GM06990 (cell line): ENCODE data around the gene ELL3.
"Not testable (repeated sequence)": the region's sequence is repeated elsewhere in the genome, so short reads cannot be mapped to it uniquely, and the experiment has no call there.

Source experiments
- DNase-seq: peaks from one replicate; pipeline ENCODE4 v3.0.0-alpha.2; 2011; ENCODE audit not compliant: insufficient read length; ENCODE audit errors: extremely low read depth
- H3K27me3 ChIP-seq: replicated peaks from 2 replicates; pipeline ENCODE4 v1.6.0; 2011; ENCODE audit warnings: low read length; ENCODE audit not compliant: control insufficient read depth, insufficient read depth
- H3K36me3 ChIP-seq: 2 replicates; pipeline ENCODE4 v1.5.1; 2011; ENCODE audit warnings: low read length; ENCODE audit not compliant: control insufficient read depth, insufficient read depth
- H3K4me3 ChIP-seq: replicated peaks from 2 replicates; pipeline ENCODE4 v1.5.1; 2011; ENCODE audit warnings: low read depth, mild to moderate bottlenecking, control low read depth, low read length
- CTCF ChIP-seq: IDR thresholded peaks from 2 replicates; pipeline ENCODE4 v1.5.1; 2011; ENCODE audit warnings: low read length, control low read depth, mild to moderate bottlenecking, inconsistent platforms; ENCODE audit not compliant: insufficient read depth, poor library complexity, severe bottlenecking

ELL3 gene

DNA sequence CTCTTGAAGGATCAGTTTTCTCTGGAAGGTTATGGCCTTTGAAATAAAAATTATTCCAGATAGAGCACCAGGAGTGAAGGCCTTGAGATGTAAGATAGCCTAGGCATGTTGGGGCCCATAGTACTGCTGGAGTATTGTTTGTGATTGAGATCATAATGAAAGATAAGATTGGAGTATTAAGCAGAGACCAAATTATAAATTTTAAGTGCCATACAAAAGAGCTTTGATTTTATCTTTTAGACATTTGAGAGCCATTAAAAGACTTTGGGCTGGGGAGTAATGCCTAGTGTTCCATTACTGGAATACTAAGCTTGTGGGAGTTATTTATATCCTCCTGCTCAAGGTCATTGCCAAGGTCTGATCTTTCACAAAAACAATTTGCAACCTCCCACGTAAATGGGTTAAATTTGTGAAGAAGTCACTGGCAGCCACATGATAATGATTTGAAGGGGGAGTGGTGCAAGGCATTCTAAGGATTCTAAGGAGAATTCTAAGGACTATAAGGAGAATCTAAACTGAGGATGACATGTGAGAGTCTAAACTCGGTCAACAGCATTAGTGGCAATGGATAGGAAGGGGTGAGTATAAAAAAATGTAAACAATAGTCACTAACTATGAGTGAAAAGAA is 12.8 kb downstream of the ELL3 start:
- Histone ChIP-seq H3K4me3 (no peak overlapping the region), H3K27me3 (no peaks in the 10 kb centered on the region), H3K36me3 (peaks cover 7% of the 10 kb centered on the region)
- TF ChIP-seq CTCF: no peak
- DNase-seq: no peak

GRCh38 chr15:43762824-43763223 is 13.9 kb downstream of the ELL3 start:
- DNase-seq: no peak
- Histone ChIP-seq H3K4me3 (no peak overlapping the region), H3K27me3 (no peaks in the 10 kb centered on the region), H3K36me3 (peaks cover 7% of the 10 kb centered on the region)
- no peak for TF ChIP-seq CTCF

DNA sequence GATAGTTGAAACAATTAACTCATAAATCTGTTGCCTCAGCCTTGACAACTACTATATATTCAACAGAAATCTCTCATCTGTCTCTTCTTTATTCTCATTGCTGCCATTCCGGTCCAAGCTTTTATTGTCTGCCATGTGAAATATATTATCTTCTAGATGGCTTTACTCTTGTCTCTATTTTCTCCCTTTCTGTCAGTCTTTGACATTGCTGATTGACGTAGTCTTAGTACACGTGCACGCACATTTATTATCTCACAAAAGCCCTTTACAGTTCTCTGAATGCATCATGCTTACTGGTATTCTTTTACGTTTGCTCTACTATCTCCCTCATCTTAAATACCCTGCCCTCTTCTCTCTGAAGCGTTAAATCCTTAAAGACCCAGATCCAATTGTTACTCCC is 24.9 kb downstream of the ELL3 start:
- no peak for DNase-seq
- no peaks in the 10 kb centered on the region for H3K27me3 ChIP-seq
- peaks cover 9% of the 10 kb centered on the region for H3K36me3 ChIP-seq
- H3K4me3 ChIP-seq: no peak overlapping the region
- TF ChIP-seq CTCF: no peak

GRCh38 chr15:43749690-43750345 is 26.9 kb downstream of the ELL3 start:
- Histone ChIP-seq H3K27me3 (no peaks in the 10 kb centered on the region), H3K4me3 (peak overlapping the region; percentile 51), H3K36me3 (peaks cover 9% of the 10 kb centered on the region)
- TF ChIP-seq CTCF: no peak
- DNase-seq: peak; percentile 80

DNA sequence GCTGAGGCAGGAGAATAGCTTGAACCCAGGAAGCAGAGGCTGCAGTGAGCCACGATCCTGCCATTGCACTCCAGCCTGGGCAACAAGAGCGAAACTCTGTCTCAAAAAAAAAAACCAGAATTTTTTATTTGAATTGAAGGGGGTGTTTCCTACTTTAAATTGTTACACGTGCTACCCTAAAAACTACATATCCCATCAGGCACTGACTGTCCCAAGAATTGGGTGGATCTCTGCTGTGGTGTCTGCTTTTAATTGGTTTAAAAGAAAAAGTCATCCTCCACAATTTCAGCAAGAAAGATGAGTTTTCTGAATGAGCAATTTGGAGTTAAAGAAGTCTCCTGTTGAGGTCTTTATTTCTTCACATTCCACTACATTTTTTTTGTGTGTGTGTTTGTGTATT is 28.4 kb downstream of the ELL3 start:
- Histone ChIP-seq H3K36me3 (peaks cover 4% of the 10 kb centered on the region), H3K27me3 (no peaks in the 10 kb centered on the region), H3K4me3 (peak overlapping the region; percentile 91)
- TF ChIP-seq CTCF: no peak
- DNase-seq: no peak

DNA sequence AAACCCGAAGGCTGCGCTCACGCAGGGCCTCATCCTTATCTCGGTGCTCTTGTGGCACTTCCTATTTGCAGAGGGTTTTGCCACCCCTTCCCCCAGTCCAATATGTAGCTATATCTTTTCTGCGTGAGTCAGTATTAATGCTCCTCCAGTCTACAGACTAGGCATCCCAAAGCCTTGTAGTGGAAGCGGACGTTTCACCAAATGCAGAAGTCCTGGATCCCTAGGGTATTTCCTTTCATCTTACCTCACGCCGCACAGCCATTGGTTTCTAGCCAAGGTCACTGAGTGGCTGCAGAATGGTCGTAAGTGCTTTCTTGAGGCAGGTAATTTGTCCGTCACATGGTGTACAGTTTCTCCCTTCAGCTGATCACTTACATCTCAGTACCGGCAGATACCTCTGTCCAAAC is 29.9 kb downstream of the ELL3 start:
- not testable (repeated sequence) for H3K27me3 ChIP-seq, DNase-seq, H3K36me3 ChIP-seq
- peak overlapping the region; percentile 91 for H3K4me3 ChIP-seq

GRCh38 chr15:43746245-43746902 is 30.4 kb downstream of the ELL3 start, which contains the start of gene PDIA3:
Gene PDIA3, plus strand, starts transcription at chr15:43746438. Its CDS starts 102 bp downstream, at chr15:43746540.
- H3K4me3 ChIP-seq: peak within 1 kb of the TSS; percentile 91
- H3K27me3 ChIP-seq, H3K36me3 ChIP-seq: not testable (repeated sequence)
- DNase-seq: peak; percentile 93
